Liver (tissue), 9 donors: Measurements from ENCODE around the gene HOXA7. TPM values are rescaled to one million over a fixed set of nuclear protein-coding genes. Genes with fewer than 3 reads are reported as not detected.

Source experiments
- DNase-seq: peaks from one replicate; pipeline ENCODE4 v3.0.0-alpha.2; 2017; ENCODE audit warnings: low spot score
- H3K27ac ChIP-seq, 2 donors: one replicate each; pipeline ENCODE4 v1.7.0; 2013; ENCODE audit warnings: inconsistent platforms in 2 of 2, low read length in 2 of 2, control low read depth in 1 of 2, low read depth in 1 of 2, mild to moderate bottlenecking in 1 of 2
- H3K27me3 ChIP-seq, 4 donors: one replicate each; pipeline versions ENCODE4 v1.6.1 to v1.7.0; 2013; ENCODE audit warnings: low read length in 3 of 4, inconsistent platforms in 1 of 4, mild to moderate bottlenecking in 1 of 4, moderate library complexity in 1 of 4; ENCODE audit not compliant: control insufficient read depth in 4 of 4, insufficient read depth in 4 of 4
- H3K36me3 ChIP-seq, 4 donors: one replicate each; pipeline versions ENCODE4 v1.6.1 to v1.7.0; 2013; ENCODE audit warnings: low read length in 3 of 4, mild to moderate bottlenecking in 3 of 4, low read depth in 1 of 4, moderate library complexity in 1 of 4; ENCODE audit not compliant: control insufficient read depth in 4 of 4, insufficient read depth in 3 of 4
- H3K4me1 ChIP-seq, 4 donors: one replicate each; pipeline versions ENCODE4 v1.6.1 to v1.7.0; 2013; ENCODE audit warnings: low read length in 3 of 4, mild to moderate bottlenecking in 3 of 4, moderate library complexity in 1 of 4; ENCODE audit not compliant: control insufficient read depth in 4 of 4, insufficient read depth in 4 of 4
- H3K4me3 ChIP-seq, 3 donors: one replicate each; pipeline versions ENCODE4 v1.6.1 to v1.7.0; 2013; ENCODE audit warnings: low read length in 3 of 3, control low read depth in 1 of 3, low read depth in 1 of 3, mild to moderate bottlenecking in 1 of 3
- H3K9ac ChIP-seq, 2 donors: one replicate each; pipeline ENCODE4 v1.7.0; 2013; ENCODE audit warnings: low read length in 2 of 2, mild to moderate bottlenecking in 2 of 2, moderate library complexity in 2 of 2, control low read depth in 1 of 2, low read depth in 1 of 2
- H3K9me3 ChIP-seq, 4 donors: one replicate each; pipeline versions ENCODE4 v1.6.1 to v1.7.0; 2013; ENCODE audit warnings: low read length in 3 of 4; ENCODE audit not compliant: control insufficient read depth in 4 of 4
- EGR1 ChIP-seq, 2 donors: IDR thresholded peaks; 2 replicates each; pipeline ENCODE4 v1.6.1; 2016 to 2018; ENCODE audit warnings: antibody characterized with exemption in 2 of 2, low read depth in 2 of 2
- GABPA ChIP-seq, 2 donors: IDR thresholded peaks in 1 of 2; conservative IDR thresholded peaks in 1 of 2; 2 replicates each; pipeline ENCODE4 v1.6.1; 2016; ENCODE audit warnings: antibody characterized with exemption in 2 of 2, mild to moderate bottlenecking in 1 of 2, moderate library complexity in 1 of 2
- RXRA ChIP-seq, 2 donors: IDR thresholded peaks; 2 replicates each; pipeline ENCODE4 v1.6.1; 2017 to 2018; ENCODE audit warnings: antibody characterized with exemption in 2 of 2, mild to moderate bottlenecking in 1 of 2
- SP1 ChIP-seq: IDR thresholded peaks from 2 replicates; pipeline ENCODE4 v1.6.1; 2018; ENCODE audit warnings: antibody characterized with exemption, mild to moderate bottlenecking
- YY1 ChIP-seq: IDR thresholded peaks from 2 replicates; pipeline ENCODE4 v1.6.1; 2016; ENCODE audit warnings: antibody characterized with exemption, mild to moderate bottlenecking
- WGBS: extraction: QIAGEN DNeasy Blood & Tissue Kit; methylation state at CpG from one replicate; pipeline ENCODE4 v1.1.7; 2013; 5-methylcytosine and 5-hydroxymethylcytosine counted together
- polyA plus RNA-seq, 2 donors: library from polyadenylated mRNA; stranded (reverse) in 1 of 2; unstranded in 1 of 2; fragments of 200-250 nt in 1 of 2; fragments of >200 nt in 1 of 2; fragmentation: Nextera tagmentation in 1 of 2; extraction: Ambion mirVana in 1 of 2; gene quantifications; one replicate each; pipeline versions ENCODE4 v1.2.1 to v1.2.3, GENCODE V29; 2013 to 2015
- total RNA-seq, 2 donors: library from RNA; depleted of rRNA; stranded (reverse); fragments of >200 nt; gene quantifications; one replicate each; pipeline ENCODE4 v1.2.3, GENCODE V29; 2014
- TF ChIP-seq, protein P1 (sequence below): IDR thresholded peaks from 2 replicates; pipeline ENCODE4 v1.6.1; 2016; ENCODE audit warnings: antibody characterized with exemption, mild to moderate bottlenecking
- TF ChIP-seq, protein P2 (sequence below): fragments of 150-350 bp; IDR thresholded peaks from 2 replicates; pipeline ENCODE4 v1.5.1; 2017; ENCODE audit warnings: improper control_type of control experiment, low read depth, low read length; ENCODE audit not compliant: missing input control
- TF ChIP-seq, protein P3 (sequence below): IDR thresholded peaks from 2 replicates; pipeline ENCODE4 v1.6.1; 2016; ENCODE audit warnings: antibody characterized with exemption
- TF ChIP-seq, protein P4 (sequence below): IDR thresholded peaks from 2 replicates; pipeline ENCODE4 v1.6.1; 2016; ENCODE audit warnings: antibody characterized with exemption
- TF ChIP-seq, protein P5 (sequence below): IDR thresholded peaks from 2 replicates; pipeline ENCODE4 v1.6.1; 2016; ENCODE audit warnings: antibody characterized with exemption
- donor health status: healthy.
- donor health status: healthy.
- donor health status: healthy.
- donor health status: healthy.
- donor health status: healthy.

HOXA7 gene
- total and polyA plus RNA-seq, 4 donors: under 0.01 to 0.05 TPM; not detected in 2

DNA sequence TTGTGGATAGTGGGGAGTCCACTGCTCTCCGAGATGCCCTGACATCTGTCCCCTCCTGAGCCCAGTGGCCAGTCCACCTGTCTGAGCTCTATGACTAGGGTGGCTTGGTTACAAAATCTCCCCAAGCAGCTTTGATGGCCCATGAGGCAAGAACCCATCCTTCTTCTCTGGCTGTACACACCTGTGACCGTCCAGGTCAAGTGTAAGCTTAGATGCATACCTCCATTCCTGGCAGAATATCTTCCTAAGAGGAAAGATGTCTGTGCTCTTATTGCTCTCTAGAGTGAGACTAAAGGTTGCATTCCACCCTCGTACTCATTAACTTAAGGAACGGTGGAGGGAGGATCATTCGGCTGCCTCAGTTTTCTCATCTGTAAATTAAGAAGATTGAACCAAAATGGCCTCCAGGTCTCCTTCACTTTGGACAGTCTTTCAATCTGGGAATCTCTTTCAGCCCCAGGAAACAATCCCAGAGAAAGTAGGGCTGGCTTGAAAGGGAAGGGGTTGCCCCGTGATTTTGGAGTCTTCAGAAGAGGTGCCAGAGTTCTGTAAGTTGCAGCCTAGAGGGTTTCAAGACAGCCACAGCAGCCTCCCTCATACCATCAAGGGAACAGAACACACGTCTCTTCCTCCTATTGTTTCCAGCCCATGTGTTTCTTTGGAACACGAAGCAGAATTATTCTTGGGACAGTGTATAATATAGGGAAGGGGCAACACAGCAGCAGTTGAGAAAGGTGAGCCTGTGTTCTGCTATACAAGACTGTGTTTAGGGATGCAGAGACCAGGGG lies 31.4 kb downstream of the HOXA7 start:
- TF ChIP-seq SP1 (no peak), RXRA (IDR thresholded peaks at IDR 0.05) (no peak), EGR1 (IDR thresholded peaks at IDR 0.05; ENCODE audit: low read depth in 2 of 2) (no peak), GABPA (IDR thresholded peaks at IDR 0.05 in 1 of 2, conservative IDR thresholded peaks at IDR 0.05 in 1 of 2) (no peak)
- TF ChIP-seq, protein P1, sequence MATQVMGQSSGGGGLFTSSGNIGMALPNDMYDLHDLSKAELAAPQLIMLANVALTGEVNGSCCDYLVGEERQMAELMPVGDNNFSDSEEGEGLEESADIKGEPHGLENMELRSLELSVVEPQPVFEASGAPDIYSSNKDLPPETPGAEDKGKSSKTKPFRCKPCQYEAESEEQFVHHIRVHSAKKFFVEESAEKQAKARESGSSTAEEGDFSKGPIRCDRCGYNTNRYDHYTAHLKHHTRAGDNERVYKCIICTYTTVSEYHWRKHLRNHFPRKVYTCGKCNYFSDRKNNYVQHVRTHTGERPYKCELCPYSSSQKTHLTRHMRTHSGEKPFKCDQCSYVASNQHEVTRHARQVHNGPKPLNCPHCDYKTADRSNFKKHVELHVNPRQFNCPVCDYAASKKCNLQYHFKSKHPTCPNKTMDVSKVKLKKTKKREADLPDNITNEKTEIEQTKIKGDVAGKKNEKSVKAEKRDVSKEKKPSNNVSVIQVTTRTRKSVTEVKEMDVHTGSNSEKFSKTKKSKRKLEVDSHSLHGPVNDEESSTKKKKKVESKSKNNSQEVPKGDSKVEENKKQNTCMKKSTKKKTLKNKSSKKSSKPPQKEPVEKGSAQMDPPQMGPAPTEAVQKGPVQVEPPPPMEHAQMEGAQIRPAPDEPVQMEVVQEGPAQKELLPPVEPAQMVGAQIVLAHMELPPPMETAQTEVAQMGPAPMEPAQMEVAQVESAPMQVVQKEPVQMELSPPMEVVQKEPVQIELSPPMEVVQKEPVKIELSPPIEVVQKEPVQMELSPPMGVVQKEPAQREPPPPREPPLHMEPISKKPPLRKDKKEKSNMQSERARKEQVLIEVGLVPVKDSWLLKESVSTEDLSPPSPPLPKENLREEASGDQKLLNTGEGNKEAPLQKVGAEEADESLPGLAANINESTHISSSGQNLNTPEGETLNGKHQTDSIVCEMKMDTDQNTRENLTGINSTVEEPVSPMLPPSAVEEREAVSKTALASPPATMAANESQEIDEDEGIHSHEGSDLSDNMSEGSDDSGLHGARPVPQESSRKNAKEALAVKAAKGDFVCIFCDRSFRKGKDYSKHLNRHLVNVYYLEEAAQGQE: no peak
- TF ChIP-seq, protein P2, sequence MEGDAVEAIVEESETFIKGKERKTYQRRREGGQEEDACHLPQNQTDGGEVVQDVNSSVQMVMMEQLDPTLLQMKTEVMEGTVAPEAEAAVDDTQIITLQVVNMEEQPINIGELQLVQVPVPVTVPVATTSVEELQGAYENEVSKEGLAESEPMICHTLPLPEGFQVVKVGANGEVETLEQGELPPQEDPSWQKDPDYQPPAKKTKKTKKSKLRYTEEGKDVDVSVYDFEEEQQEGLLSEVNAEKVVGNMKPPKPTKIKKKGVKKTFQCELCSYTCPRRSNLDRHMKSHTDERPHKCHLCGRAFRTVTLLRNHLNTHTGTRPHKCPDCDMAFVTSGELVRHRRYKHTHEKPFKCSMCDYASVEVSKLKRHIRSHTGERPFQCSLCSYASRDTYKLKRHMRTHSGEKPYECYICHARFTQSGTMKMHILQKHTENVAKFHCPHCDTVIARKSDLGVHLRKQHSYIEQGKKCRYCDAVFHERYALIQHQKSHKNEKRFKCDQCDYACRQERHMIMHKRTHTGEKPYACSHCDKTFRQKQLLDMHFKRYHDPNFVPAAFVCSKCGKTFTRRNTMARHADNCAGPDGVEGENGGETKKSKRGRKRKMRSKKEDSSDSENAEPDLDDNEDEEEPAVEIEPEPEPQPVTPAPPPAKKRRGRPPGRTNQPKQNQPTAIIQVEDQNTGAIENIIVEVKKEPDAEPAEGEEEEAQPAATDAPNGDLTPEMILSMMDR: no peak
- TF ChIP-seq, protein P3, sequence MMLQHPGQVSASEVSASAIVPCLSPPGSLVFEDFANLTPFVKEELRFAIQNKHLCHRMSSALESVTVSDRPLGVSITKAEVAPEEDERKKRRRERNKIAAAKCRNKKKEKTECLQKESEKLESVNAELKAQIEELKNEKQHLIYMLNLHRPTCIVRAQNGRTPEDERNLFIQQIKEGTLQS: no peak
- TF ChIP-seq, protein P4, sequence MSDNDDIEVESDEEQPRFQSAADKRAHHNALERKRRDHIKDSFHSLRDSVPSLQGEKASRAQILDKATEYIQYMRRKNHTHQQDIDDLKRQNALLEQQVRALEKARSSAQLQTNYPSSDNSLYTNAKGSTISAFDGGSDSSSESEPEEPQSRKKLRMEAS: no peak
- TF ChIP-seq, protein P5, sequence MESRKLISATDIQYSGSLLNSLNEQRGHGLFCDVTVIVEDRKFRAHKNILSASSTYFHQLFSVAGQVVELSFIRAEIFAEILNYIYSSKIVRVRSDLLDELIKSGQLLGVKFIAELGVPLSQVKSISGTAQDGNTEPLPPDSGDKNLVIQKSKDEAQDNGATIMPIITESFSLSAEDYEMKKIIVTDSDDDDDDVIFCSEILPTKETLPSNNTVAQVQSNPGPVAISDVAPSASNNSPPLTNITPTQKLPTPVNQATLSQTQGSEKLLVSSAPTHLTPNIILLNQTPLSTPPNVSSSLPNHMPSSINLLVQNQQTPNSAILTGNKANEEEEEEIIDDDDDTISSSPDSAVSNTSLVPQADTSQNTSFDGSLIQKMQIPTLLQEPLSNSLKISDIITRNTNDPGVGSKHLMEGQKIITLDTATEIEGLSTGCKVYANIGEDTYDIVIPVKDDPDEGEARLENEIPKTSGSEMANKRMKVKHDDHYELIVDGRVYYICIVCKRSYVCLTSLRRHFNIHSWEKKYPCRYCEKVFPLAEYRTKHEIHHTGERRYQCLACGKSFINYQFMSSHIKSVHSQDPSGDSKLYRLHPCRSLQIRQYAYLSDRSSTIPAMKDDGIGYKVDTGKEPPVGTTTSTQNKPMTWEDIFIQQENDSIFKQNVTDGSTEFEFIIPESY: no peak
- Histone ChIP-seq H3K36me3 (no peaks in the 10 kb centered on the region), H3K4me1 (peaks cover 5 to 16% (median 9%) of the 10 kb centered on the region in 4 donors), H3K9ac (no peak overlapping the region), H3K4me3 (no peak overlapping the region), H3K27me3 (peaks cover 2 to 21% (median 9%) of the 10 kb centered on the region in 4 donors), H3K27ac (no peak overlapping the region), H3K9me3 (peaks cover 0 to 4% (median 0%) of the 10 kb centered on the region in 4 donors)
- no peak for DNase-seq
- WGBS: 29% methylated on average over 8 of the region's 8 CpGs

DNA sequence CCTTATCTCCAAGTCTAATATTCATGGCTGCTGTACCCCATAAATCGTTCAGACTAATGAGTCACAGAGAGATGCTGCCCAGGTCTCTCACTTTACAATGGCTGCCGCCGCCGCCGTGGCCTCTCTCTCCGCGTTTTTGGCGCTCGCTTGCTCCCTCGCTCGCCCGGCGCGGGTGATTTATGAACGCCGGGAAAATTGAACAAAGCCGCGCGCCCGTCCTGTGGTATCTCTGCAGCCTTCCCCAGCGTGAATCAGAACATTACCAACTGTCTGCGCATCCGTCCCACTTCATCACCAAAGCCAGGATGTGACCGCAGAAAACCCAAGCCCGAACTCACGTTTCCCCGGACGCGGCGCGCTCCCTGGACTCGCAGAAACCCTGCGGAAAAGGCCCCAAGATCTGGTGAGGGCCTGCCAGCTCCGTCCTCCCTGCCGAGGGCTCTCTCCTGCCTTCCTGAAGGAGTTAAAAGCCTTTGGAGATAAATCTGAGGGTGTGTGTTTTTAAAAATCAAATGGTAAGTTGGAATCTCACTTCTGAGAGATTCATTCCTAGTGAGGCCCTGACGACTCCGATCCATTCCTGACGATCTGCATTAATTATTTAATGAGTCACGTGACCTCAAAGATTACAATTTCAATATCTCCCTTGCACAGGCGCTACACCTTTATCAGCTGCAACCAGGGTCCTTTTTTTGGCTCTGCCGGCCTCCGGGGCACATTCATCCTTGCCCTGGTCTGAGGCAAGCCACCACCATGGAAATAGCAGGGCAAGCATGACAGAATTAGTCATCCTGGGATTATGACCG lies 32.2 kb downstream of the HOXA7 start:
- no peaks in the 10 kb centered on the region for H3K36me3 ChIP-seq
- peaks cover 0 to 4% (median 0%) of the 10 kb centered on the region in 4 donors for H3K9me3 ChIP-seq
- no peak overlapping the region for H3K4me3 ChIP-seq
- 25% methylated on average over 43 of the region's 43 CpGs for WGBS
- TF ChIP-seq YY1: no peak
- TF ChIP-seq RXRA (IDR thresholded peaks at IDR 0.05): no peak
- TF ChIP-seq SP1: no peak
- TF ChIP-seq, protein P2: no peak
- peaks cover 4 to 16% (median 9%) of the 10 kb centered on the region in 4 donors for H3K4me1 ChIP-seq
- H3K27ac ChIP-seq: no peak overlapping the region
- peak; percentile 27 for DNase-seq
- no peak overlapping the region for H3K9ac ChIP-seq
- H3K27me3 ChIP-seq: peaks cover 2 to 22% (median 9%) of the 10 kb centered on the region in 4 donors
